Endothelial cell of umbilical vein (primary cell): ENCODE results near the gene GUCY1A1. TPM values are rescaled to one million over a fixed set of nuclear protein-coding genes. Genes with fewer than 3 reads are reported as not detected.

Experiments used
- BruUV-seq: library from RNA; stranded (reverse); fragments of 400-500 nt; replicated peaks from 2 replicates; lab custom pipeline; 2021; lab: Mats Ljungman, UMichigan
- CTCF ChIA-PET: fragments of 300-600, 350-600 bp; sonication (Branson Sonifier 250); formaldehyde crosslinking; loops from one replicate; lab custom pipeline; 2021; ENCODE audit warnings: antibody characterized with exemption, inconsistent platforms; lab: Charles Lee
- POLR2A ChIA-PET: fragments of 300-600, 350-600 bp; sonication (Branson Sonifier 250); formaldehyde crosslinking; loops from one replicate; lab custom pipeline; 2021; ENCODE audit warnings: antibody characterized with exemption, inconsistent platforms; lab: Charles Lee
- DNase-seq: peaks from one replicate; pipeline ENCODE4 v3.0.0-alpha.2; 2011; ENCODE audit warnings: low read depth, low spot score
- FAIRE-seq: peaks from 2 replicates; lab custom pipeline; 2011; peaks lifted over from hg19 to GRCh38; lab: Jason Lieb, UNC
- H2AFZ ChIP-seq: 2 replicates; pipeline ENCODE4 v1.6.0; 2012; ENCODE audit warnings: low read depth, low read length, control low read depth, inconsistent platforms
- H3K27ac ChIP-seq: 2 replicates; pipeline ENCODE4 v1.5.1; 2011; ENCODE audit warnings: low read depth, mild to moderate bottlenecking, control low read depth, low read length, moderate library complexity; ENCODE audit not compliant: insufficient read depth
- H3K27me3 ChIP-seq, 2 experiments: 2 replicates each; pipeline versions ENCODE4 v1.6.0 to v1.6.1; 2011; ENCODE audit warnings: low read length in 2 of 2, mixed read lengths in 1 of 2; ENCODE audit not compliant: control insufficient read depth in 2 of 2, insufficient read depth in 2 of 2
- H3K36me3 ChIP-seq, 2 experiments: 2 replicates in 1 of 2; 3 replicates in 1 of 2; pipeline ENCODE4 v1.5.1; 2011; ENCODE audit warnings: low read length in 2 of 2, mild to moderate bottlenecking in 1 of 2, moderate library complexity in 1 of 2; ENCODE audit not compliant: control insufficient read depth in 2 of 2, insufficient read depth in 2 of 2; ENCODE audit errors: extremely low read depth in 1 of 2
- H3K4me1 ChIP-seq: 3 replicates; pipeline ENCODE4 v1.5.1; 2011; ENCODE audit warnings: mild to moderate bottlenecking, low read length; ENCODE audit not compliant: control insufficient read depth, insufficient read depth; ENCODE audit errors: extremely low read depth
- H3K4me2 ChIP-seq: 2 replicates; pipeline ENCODE4 v1.6.1; 2011; ENCODE audit warnings: low read length, control low read depth, mixed read lengths; ENCODE audit not compliant: insufficient read depth
- H3K4me3 ChIP-seq, 3 experiments: fragments of 200-600 bp in 1 of 3; sonication (generic), shearing (Covaris generic) in 1 of 3; replicated peaks in 1 of 3; 2 replicates each; pipeline ENCODE4 v1.5.1; 2011 to 2016; ENCODE audit warnings: control low read depth in 3 of 3, low read length in 3 of 3, mild to moderate bottlenecking in 2 of 3, inconsistent platforms in 1 of 3, low read depth in 1 of 3, moderate library complexity in 1 of 3; ENCODE audit not compliant: insufficient read depth in 1 of 3
- H3K79me2 ChIP-seq: 2 replicates; pipeline ENCODE4 v1.6.0; 2012; ENCODE audit warnings: low read length, inconsistent platforms; ENCODE audit not compliant: control insufficient read depth, insufficient read depth
- H3K9ac ChIP-seq: replicated peaks from 2 replicates; pipeline ENCODE3; 2011; ENCODE audit warnings: low read length, control low read depth; ENCODE audit not compliant: insufficient read depth; ENCODE audit errors: extremely low read depth
- H3K9me1 ChIP-seq: replicated peaks from 3 replicates; pipeline ENCODE4 v1.6.0; 2011; ENCODE audit warnings: mild to moderate bottlenecking, low read length; ENCODE audit not compliant: control insufficient read depth, insufficient read depth; ENCODE audit errors: extremely low read depth
- H3K9me3 ChIP-seq: replicated peaks from 2 replicates; pipeline ENCODE4 v1.5.1; 2012; ENCODE audit warnings: low read length, inconsistent platforms; ENCODE audit not compliant: control insufficient read depth, insufficient read depth
- H4K20me1 ChIP-seq: replicated peaks from 2 replicates; pipeline ENCODE3; 2011; ENCODE audit warnings: mild to moderate bottlenecking, low read length; ENCODE audit not compliant: control insufficient read depth, insufficient read depth; ENCODE audit errors: extremely low read depth
- EZH2 ChIP-seq: IDR thresholded peaks from 2 replicates; pipeline ENCODE4 v1.6.1; 2012; ENCODE audit warnings: borderline replicate concordance, low read depth, mild to moderate bottlenecking, moderate library complexity, low read length, inconsistent platforms; ENCODE audit not compliant: severe bottlenecking
- FOS ChIP-seq: IDR thresholded peaks from 2 replicates; pipeline ENCODE4 v1.6.1; 2011; ENCODE audit warnings: mild to moderate bottlenecking, low read length, moderate library complexity, borderline replicate concordance; ENCODE audit not compliant: insufficient read depth
- GATA2 ChIP-seq: IDR thresholded peaks from 2 replicates; pipeline ENCODE4 v1.7.0; 2011; ENCODE audit warnings: low read depth, mild to moderate bottlenecking, moderate library complexity, mixed read lengths, low read length; ENCODE audit not compliant: insufficient read length, insufficient read depth
- JUN ChIP-seq: IDR thresholded peaks from 2 replicates; pipeline ENCODE4 v1.6.1; 2011; ENCODE audit warnings: borderline replicate concordance, low read depth; ENCODE audit not compliant: insufficient read length, insufficient read depth
- MYC ChIP-seq: IDR thresholded peaks from one replicate; pipeline ENCODE4 v1.6.1; 2011; ENCODE audit warnings: mild to moderate bottlenecking, low read depth, low read length
- POLR2A ChIP-seq: IDR thresholded peaks from 2 replicates; pipeline ENCODE4 v1.6.1; 2012; ENCODE audit warnings: low read depth, mild to moderate bottlenecking, control low read depth, low read length
- POLR2AphosphoS5 ChIP-seq: IDR thresholded peaks from 2 replicates; pipeline ENCODE4 v1.6.1; 2012; ENCODE audit warnings: low read depth, mild to moderate bottlenecking, control low read depth, low read length, moderate library complexity; ENCODE audit not compliant: insufficient read depth
- dilution Hi-C: fragments of 300-500 bp; cut with MboI; formaldehyde crosslinking; loops from one replicate; pipeline ENCODE4 v1.15.0; 2019; ENCODE audit warnings: low sequenced_read_pairs; ENCODE audit not compliant: extremely low pct_ligation_motif_present
- intact Hi-C: fragments of 100-400 bp; cut with micrococcal nuclease; formaldehyde crosslinking; loops from one replicate; pipeline ENCODE4 v1.10.0; 2022
- polyA plus RNA-seq, 4 experiments: library from polyadenylated mRNA; depleted of rRNA in 3 of 4; stranded (reverse) in 3 of 4; unstranded in 1 of 4; fragments of >200 nt; gene quantifications; 2 replicates each; pipeline versions ENCODE4 v1.2.1 to v1.2.3, GENCODE V29; 2011 to 2012; ENCODE audit warnings: missing spikeins in 1 of 4
- total RNA-seq: library from RNA; stranded (reverse); gene quantifications from 2 replicates; pipeline ENCODE4 v1.2.3, GENCODE V29; 2021
- TF ChIP-seq, protein P1 (sequence below), 2 donors: IDR thresholded peaks; 1 replicate in 1 of 2; 2 replicates in 1 of 2; pipeline ENCODE4 v1.5.1; 2011; ENCODE audit warnings: low read length in 2 of 2, mild to moderate bottlenecking in 2 of 2, moderate library complexity in 2 of 2, control low read depth in 1 of 2, inconsistent platforms in 1 of 2, low read depth in 1 of 2; ENCODE audit not compliant: insufficient read depth in 1 of 2; ENCODE audit errors: extremely low read depth in 1 of 2
- TF ChIP-seq, protein P2 (sequence below): IDR thresholded peaks from 2 replicates; pipeline ENCODE4 v1.6.1; 2011; ENCODE audit not compliant: insufficient read depth, insufficient read length

Gene GUCY1A1
- total and polyA plus RNA-seq, 2 donors (not counting 3 experiments of a cell fraction or from before 2014, with no cell fraction given) = 1.3 to 4.4 TPM

GRCh38 chr4:155690044-155690837 lies 23.6 kb downstream of the GUCY1A1 start:
- Histone ChIP-seq H3K36me3 (no peaks in the 10 kb centered on the region), H3K4me3 (no peak overlapping the region), H3K4me1 (no peaks in the 10 kb centered on the region), H3K79me2 (no peaks in the 10 kb centered on the region), H3K9me1 (no peaks in the 10 kb centered on the region), H2AFZ (no peak overlapping the region), H3K27ac (no peak overlapping the region), H3K9me3 (no peaks in the 10 kb centered on the region), H3K9ac (no peak overlapping the region), H3K4me2 (no peak overlapping the region), H3K27me3 (no peaks in the 10 kb centered on the region), H4K20me1 (no peaks in the 10 kb centered on the region)
- no peak for DNase-seq
- FAIRE-seq = no peak
- CTCF ChIA-PET = interaction anchor here (1.2 to 1.4 kb wide), 2 partner anchors 14 to 161 kb away, joined by 3 read pairs; no protein-coding TSS in a partner anchor
- POLR2A ChIA-PET = no interaction called here
- dilution Hi-C loops (no loop called here), intact Hi-C loops (no loop called here)
- BruUV-seq = no TSS peak
- TF ChIP-seq GATA2 (no peak), POLR2AphosphoS5 (no peak), EZH2 (no peak), JUN (no peak), POLR2A (no peak), MYC (no peak), FOS (no peak)
- TF ChIP-seq, protein P1, sequence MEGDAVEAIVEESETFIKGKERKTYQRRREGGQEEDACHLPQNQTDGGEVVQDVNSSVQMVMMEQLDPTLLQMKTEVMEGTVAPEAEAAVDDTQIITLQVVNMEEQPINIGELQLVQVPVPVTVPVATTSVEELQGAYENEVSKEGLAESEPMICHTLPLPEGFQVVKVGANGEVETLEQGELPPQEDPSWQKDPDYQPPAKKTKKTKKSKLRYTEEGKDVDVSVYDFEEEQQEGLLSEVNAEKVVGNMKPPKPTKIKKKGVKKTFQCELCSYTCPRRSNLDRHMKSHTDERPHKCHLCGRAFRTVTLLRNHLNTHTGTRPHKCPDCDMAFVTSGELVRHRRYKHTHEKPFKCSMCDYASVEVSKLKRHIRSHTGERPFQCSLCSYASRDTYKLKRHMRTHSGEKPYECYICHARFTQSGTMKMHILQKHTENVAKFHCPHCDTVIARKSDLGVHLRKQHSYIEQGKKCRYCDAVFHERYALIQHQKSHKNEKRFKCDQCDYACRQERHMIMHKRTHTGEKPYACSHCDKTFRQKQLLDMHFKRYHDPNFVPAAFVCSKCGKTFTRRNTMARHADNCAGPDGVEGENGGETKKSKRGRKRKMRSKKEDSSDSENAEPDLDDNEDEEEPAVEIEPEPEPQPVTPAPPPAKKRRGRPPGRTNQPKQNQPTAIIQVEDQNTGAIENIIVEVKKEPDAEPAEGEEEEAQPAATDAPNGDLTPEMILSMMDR (IDR thresholded peaks at IDR 0.05; ENCODE audit: extremely low read depth in 1 of 2, insufficient read depth in 1 of 2, low read depth in 1 of 2, low read length in 2 of 2) = no peak
- TF ChIP-seq, protein P2, sequence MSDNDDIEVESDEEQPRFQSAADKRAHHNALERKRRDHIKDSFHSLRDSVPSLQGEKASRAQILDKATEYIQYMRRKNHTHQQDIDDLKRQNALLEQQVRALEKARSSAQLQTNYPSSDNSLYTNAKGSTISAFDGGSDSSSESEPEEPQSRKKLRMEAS = no peak
